HepG2 (cell line): ENCODE measurements around the gene PIP4K2B. TPM values are rescaled to one million over a fixed set of nuclear protein-coding genes. Genes with fewer than 3 reads are reported as not detected.
A peak's percentile ranks its signal among the peaks of the same experiment; 100 is the strongest.

Source experiments
- ATAD3A ChIP-seq: sonication (generic); formaldehyde crosslinking; IDR thresholded peaks from 2 replicates; pipeline ENCODE4 v1.4.0; 2020; ENCODE audit warnings: missing genetic modification reagents
- BHLHE40 ChIP-seq: IDR thresholded peaks from 2 replicates; pipeline ENCODE4 v1.6.1; 2011; ENCODE audit warnings: low read length, improper control_type of control experiment
- CBX2 ChIP-seq, 2 experiments: fragments of 200-600 bp in 1 of 2; sonication (generic); formaldehyde crosslinking in 1 of 2; IDR thresholded peaks; 2 replicates each; pipeline versions ENCODE4 v1.7.0 to v1.8.1; 2018 to 2022; ENCODE audit warnings: low read depth in 2 of 2, low read length in 1 of 2, mild to moderate bottlenecking in 1 of 2, missing genetic modification reagents in 1 of 2
- CREBL2 ChIP-seq: sonication (generic); formaldehyde crosslinking; IDR thresholded peaks from 2 replicates; pipeline ENCODE4 v1.8.1; 2023; ENCODE audit warnings: missing genetic modification reagents, mild to moderate bottlenecking, borderline replicate concordance
- FOSL2 ChIP-seq: sonication (generic); formaldehyde crosslinking; IDR thresholded peaks from 2 replicates; pipeline ENCODE4 v1.4.0; 2020; ENCODE audit warnings: missing genetic modification reagents
- FUBP1 ChIP-seq: sonication (generic); formaldehyde crosslinking; IDR thresholded peaks from 2 replicates; pipeline ENCODE4 v1.5.1; 2020; ENCODE audit warnings: missing genetic modification reagents, mild to moderate bottlenecking, borderline replicate concordance
- GTF3A ChIP-seq: sonication (generic); formaldehyde crosslinking; conservative IDR thresholded peaks from 2 replicates; pipeline ENCODE4 v1.4.0; 2020; ENCODE audit warnings: mild to moderate bottlenecking, missing genetic modification reagents
- HDAC2 ChIP-seq: sonication (generic); formaldehyde crosslinking; IDR thresholded peaks from 2 replicates; pipeline ENCODE4 v1.4.0; 2020; ENCODE audit warnings: missing genetic modification reagents
- HMGA1 ChIP-seq: sonication (generic); formaldehyde crosslinking; conservative IDR thresholded peaks from 2 replicates; pipeline ENCODE4 v1.4.0; 2020; ENCODE audit warnings: missing genetic modification reagents
- IKZF1 ChIP-seq: fragments of 450-650 bp; IDR thresholded peaks from 2 replicates; pipeline ENCODE4 v1.7.1; 2016
- KAT7 ChIP-seq: IDR thresholded peaks from 2 replicates; pipeline ENCODE4 v1.6.1; 2018; ENCODE audit warnings: borderline replicate concordance, missing compliant biosample characterization
- MBNL3 ChIP-seq: fragments of 250-450 bp; sonication (Bioruptor Pico); conservative IDR thresholded peaks from 2 replicates; pipeline ENCODE4 v1.8.0; 2022; ENCODE audit warnings: mild to moderate bottlenecking, inconsistent platforms
- POGZ ChIP-seq: sonication (generic); formaldehyde crosslinking; IDR thresholded peaks from 2 replicates; pipeline ENCODE4 v1.4.0; 2020; ENCODE audit warnings: mild to moderate bottlenecking, missing genetic modification reagents
- PRMT3 ChIP-seq: sonication (generic); formaldehyde crosslinking; IDR thresholded peaks from 2 replicates; pipeline ENCODE4 v1.8.1; 2022; ENCODE audit warnings: low read depth, mild to moderate bottlenecking, moderate library complexity, missing genetic modification reagents, borderline replicate concordance
- REL ChIP-seq: sonication (generic); formaldehyde crosslinking; conservative IDR thresholded peaks from 2 replicates; pipeline ENCODE4 v1.8.0; 2022; ENCODE audit warnings: mild to moderate bottlenecking, missing genetic modification reagents, moderate library complexity
- SIN3A ChIP-seq: IDR thresholded peaks from 2 replicates; pipeline ENCODE4 v1.6.1; 2011; ENCODE audit warnings: low read depth, mild to moderate bottlenecking, control low read depth, low read length, borderline replicate concordance
- TEAD3 ChIP-seq: optimal IDR thresholded peaks from 2 replicates; pipeline ENCODE3; 2016; ENCODE audit warnings: borderline replicate concordance
- ZNF253 ChIP-seq: sonication (generic); formaldehyde crosslinking; IDR thresholded peaks from 2 replicates; pipeline ENCODE4 v1.8.0; 2022; ENCODE audit warnings: mild to moderate bottlenecking, missing genetic modification reagents, borderline replicate concordance
- ZNF367 ChIP-seq: sonication (generic); formaldehyde crosslinking; IDR thresholded peaks from 2 replicates; pipeline ENCODE4 v1.4.0; 2020; ENCODE audit warnings: missing genetic modification reagents, borderline replicate concordance
- ZNF713 ChIP-seq: sonication (generic); formaldehyde crosslinking; IDR thresholded peaks from 2 replicates; pipeline ENCODE4 v1.4.0; 2020; ENCODE audit warnings: mild to moderate bottlenecking, missing genetic modification reagents
- ZNF788 ChIP-seq: sonication (generic); formaldehyde crosslinking; IDR thresholded peaks from 2 replicates; pipeline ENCODE4 v1.5.0; 2020; ENCODE audit warnings: mild to moderate bottlenecking, missing genetic modification reagents, borderline replicate concordance
- ZNF792 ChIP-seq: IDR thresholded peaks from 2 replicates; pipeline ENCODE4 v1.6.1; 2016
- ZSCAN25 ChIP-seq: sonication (generic); formaldehyde crosslinking; IDR thresholded peaks from 2 replicates; pipeline ENCODE4 v1.8.0; 2022; ENCODE audit warnings: mild to moderate bottlenecking, missing genetic modification reagents
- polyA plus RNA-seq, 8 experiments: library from polyadenylated mRNA; depleted of rRNA in 3 of 8; stranded (reverse) in 7 of 8; unstranded in 1 of 8; fragments of >200 nt; fragmentation: Illumina TruSeq in 4 of 8; extraction: Trizol in 4 of 8; gene quantifications; 2 replicates each; pipeline versions ENCODE4 v1.2.1 to v1.2.3, GENCODE V29; 2011 to 2016; ENCODE audit warnings: low read depth in 4 of 8, missing spikeins in 1 of 8, mixed read lengths in 1 of 8; ENCODE audit not compliant: insufficient read depth in 1 of 8
- total RNA-seq, 5 experiments: library from RNA; depleted of rRNA; stranded (reverse); fragments of >200 nt; fragmentation: Illumina TruSeq; extraction: Trizol; gene quantifications; 2 replicates each; pipeline ENCODE4 v1.2.3, GENCODE V29; 2016; ENCODE audit warnings: low read depth in 1 of 5
- TF ChIP-seq, protein P1 (sequence below): sonication (generic); formaldehyde crosslinking; conservative IDR thresholded peaks from 2 replicates; pipeline ENCODE4 v1.4.0; 2020; ENCODE audit warnings: missing genetic modification reagents
- TF ChIP-seq, protein P2 (sequence below): sonication (generic); formaldehyde crosslinking; IDR thresholded peaks from 2 replicates; pipeline ENCODE4 v1.8.1; 2023; ENCODE audit warnings: missing genetic modification reagents, inconsistent platforms, borderline replicate concordance

PIP4K2B gene
- total and polyA plus RNA-seq, 2 of the 13 experiments (the other 11 are each of a cell fraction or from before 2014, with no cell fraction given), result 20.4 to 54.0 TPM

DNA sequence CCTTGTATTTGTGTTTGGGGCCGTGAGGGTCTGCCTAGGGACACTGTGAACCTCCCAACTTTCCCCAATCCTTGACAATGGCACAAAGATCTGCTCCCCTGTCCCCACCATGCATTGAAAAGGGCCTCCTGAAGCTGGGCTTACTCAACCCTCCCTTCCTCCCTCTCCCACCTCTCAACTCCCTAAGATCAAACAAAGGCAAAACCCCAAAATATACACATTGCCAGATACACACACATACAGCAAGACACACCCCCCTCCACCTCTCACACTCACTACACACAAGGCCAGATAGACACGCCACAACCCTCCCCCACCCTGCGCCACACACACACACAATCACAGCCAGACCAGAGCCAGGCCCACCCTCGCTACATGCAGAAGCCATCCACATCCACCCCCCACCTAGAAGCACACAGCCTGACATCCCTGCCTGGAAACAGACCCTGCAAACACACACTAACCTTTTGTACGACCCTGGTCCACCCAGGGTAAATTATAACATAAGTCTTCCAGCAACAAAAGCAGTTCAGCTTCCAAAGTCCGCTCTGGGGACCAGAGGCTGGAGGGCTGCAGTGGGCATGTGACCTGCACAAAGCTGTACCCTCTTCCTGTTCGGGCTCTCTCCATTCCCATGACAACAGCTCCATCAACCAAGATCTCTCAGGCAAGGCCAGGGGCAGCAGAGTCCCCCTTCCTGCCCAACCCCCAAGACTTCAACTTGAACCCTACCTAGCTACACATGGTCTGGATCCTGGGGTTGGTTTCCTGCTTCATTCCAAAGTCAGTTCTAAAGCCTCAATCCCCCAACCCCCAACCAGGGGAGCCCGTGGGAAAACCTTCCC is 53.1 kb downstream of the PIP4K2B start (continued):
- peak; percentile 50 for TF ChIP-seq KAT7 (CRISPR knock-in tag)
- no peak for TF ChIP-seq GTF3A
- TF ChIP-seq FUBP1 (CRISPR knock-in tag), result peak; percentile 14; the same call in 1 of the 2 replicates
- peak; percentile 86 for TF ChIP-seq ZNF792
- TF ChIP-seq ZNF788 (CRISPR knock-in tag), result peak; percentile 67; the same call in 1 of the 2 replicates
- no peak for TF ChIP-seq PRMT3 (CRISPR knock-in tag)
- TF ChIP-seq ZSCAN25 (CRISPR knock-in tag), result peak; percentile 57; the same call in 1 of the 2 replicates
- TF ChIP-seq, protein P1, sequence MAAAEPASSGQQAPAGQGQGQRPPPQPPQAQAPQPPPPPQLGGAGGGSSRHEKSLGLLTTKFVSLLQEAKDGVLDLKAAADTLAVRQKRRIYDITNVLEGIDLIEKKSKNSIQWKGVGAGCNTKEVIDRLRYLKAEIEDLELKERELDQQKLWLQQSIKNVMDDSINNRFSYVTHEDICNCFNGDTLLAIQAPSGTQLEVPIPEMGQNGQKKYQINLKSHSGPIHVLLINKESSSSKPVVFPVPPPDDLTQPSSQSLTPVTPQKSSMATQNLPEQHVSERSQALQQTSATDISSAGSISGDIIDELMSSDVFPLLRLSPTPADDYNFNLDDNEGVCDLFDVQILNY (CRISPR knock-in tag), result no peak
- 0 out of 2 replicates have a peak, but pooled peaks have one; percentile 34 for TF ChIP-seq REL (CRISPR knock-in tag)
- no peak for TF ChIP-seq ZNF367 (CRISPR knock-in tag)
- no peak for TF ChIP-seq ATAD3A (CRISPR knock-in tag)
- TF ChIP-seq BHLHE40, result peak; percentile 58
- peak; percentile 24; the same call in 1 of the 2 replicates for TF ChIP-seq POGZ (CRISPR knock-in tag)
- TF ChIP-seq SIN3A, result peak; percentile 71; the same call in 1 of the 2 replicates
- no peak for TF ChIP-seq CBX2 (IDR thresholded peaks at IDR 0.05; ENCODE audit: low read depth, low read length)
- TF ChIP-seq CBX2 (CRISPR knock-in tag; IDR thresholded peaks at IDR 0.05; ENCODE audit: low read depth), result no peak
- no peak for TF ChIP-seq HMGA1
- no peak for TF ChIP-seq CREBL2
- TF ChIP-seq ZNF253 (CRISPR knock-in tag), result no peak
- TF ChIP-seq MBNL3 (CRISPR knock-in tag), result no peak
- TF ChIP-seq HDAC2, result peak; percentile 92
- TF ChIP-seq FOSL2 (CRISPR knock-in tag), result peak; percentile 4; the same call in 1 of the 2 replicates
- TF ChIP-seq ZNF713 (CRISPR knock-in tag), result no peak
- TF ChIP-seq TEAD3 (CRISPR knock-in tag), result peak; percentile 77
- TF ChIP-seq, protein P2, sequence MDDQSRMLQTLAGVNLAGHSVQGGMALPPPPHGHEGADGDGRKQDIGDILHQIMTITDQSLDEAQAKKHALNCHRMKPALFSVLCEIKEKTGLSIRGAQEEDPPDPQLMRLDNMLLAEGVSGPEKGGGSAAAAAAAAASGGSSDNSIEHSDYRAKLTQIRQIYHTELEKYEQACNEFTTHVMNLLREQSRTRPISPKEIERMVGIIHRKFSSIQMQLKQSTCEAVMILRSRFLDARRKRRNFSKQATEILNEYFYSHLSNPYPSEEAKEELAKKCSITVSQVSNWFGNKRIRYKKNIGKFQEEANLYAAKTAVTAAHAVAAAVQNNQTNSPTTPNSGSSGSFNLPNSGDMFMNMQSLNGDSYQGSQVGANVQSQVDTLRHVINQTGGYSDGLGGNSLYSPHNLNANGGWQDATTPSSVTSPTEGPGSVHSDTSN (CRISPR knock-in tag), result no peak
- 0 out of 2 replicates have a peak, but pooled peaks have one; percentile 21 for TF ChIP-seq IKZF1
